Parathyroid adenoma (tissue), 2 donors: ENCODE results near the gene ITPR3.

Source experiments
- H2AFZ ChIP-seq: fragments of 300-600 bp; sonication (generic); one replicate; pipeline ENCODE4 v1.7.0; 2017; ENCODE audit warnings: antibody characterized with exemption, mild to moderate bottlenecking
- H3K27ac ChIP-seq: fragments of 300-600 bp; sonication (generic); one replicate; pipeline ENCODE4 v1.7.0; 2017
- H3K27me3 ChIP-seq: fragments of 300-600 bp; sonication (generic); one replicate; pipeline ENCODE4 v1.7.0; 2017; ENCODE audit warnings: low read length; ENCODE audit not compliant: control insufficient read depth, insufficient read depth
- H3K36me3 ChIP-seq: fragments of 300-600 bp; sonication (generic); one replicate; pipeline ENCODE4 v1.7.0; 2017; ENCODE audit warnings: low read length; ENCODE audit not compliant: control insufficient read depth, insufficient read depth
- H3K4me1 ChIP-seq: fragments of 300-600 bp; sonication (generic); one replicate; pipeline ENCODE4 v1.7.0; 2017; ENCODE audit warnings: control low read depth
- H3K4me2 ChIP-seq: fragments of 300-600 bp; sonication (generic); one replicate; pipeline ENCODE4 v1.7.0; 2017; ENCODE audit warnings: low read length
- H3K4me3 ChIP-seq: fragments of 300-600 bp; sonication (generic); one replicate; pipeline ENCODE4 v1.7.0; 2017; ENCODE audit warnings: low read depth, low read length
- H3K79me2 ChIP-seq: fragments of 300-600 bp; sonication (generic); one replicate; pipeline ENCODE4 v1.7.0; 2017; ENCODE audit warnings: control low read depth
- H3K9ac ChIP-seq: fragments of 300-600 bp; sonication (generic); one replicate; pipeline ENCODE4 v1.7.0; 2017; ENCODE audit warnings: mild to moderate bottlenecking
- H3K9me3 ChIP-seq: fragments of 300-600 bp; sonication (generic); one replicate; pipeline ENCODE4 v1.7.0; 2017; ENCODE audit warnings: low read length; ENCODE audit not compliant: control insufficient read depth
- CTCF ChIP-seq: fragments of 300-600 bp; sonication (generic); IDR thresholded peaks from one replicate; pipeline ENCODE4 v1.7.0; 2017; ENCODE audit warnings: antibody characterized with exemption, mild to moderate bottlenecking
- donor health status: primary hyperparathyroidism.

The ITPR3 gene

GRCh38 chr6:33633084-33633461 lies 12.0 kb downstream of the ITPR3 start:
- peak overlapping the region; percentile 47 for H3K4me3 ChIP-seq
- H3K9ac ChIP-seq: no peak overlapping the region
- H3K79me2 ChIP-seq: no peaks in the 10 kb centered on the region

GRCh38 chr6:33633462-33634158 lies 12.5 kb downstream of the ITPR3 start:
- TF ChIP-seq CTCF: no peak
- no peaks in the 10 kb centered on the region for H3K9me3 ChIP-seq
- H3K4me3 ChIP-seq: peak overlapping the region; percentile 52
- H2AFZ ChIP-seq: peak overlapping the region; percentile 86
- H3K79me2 ChIP-seq: no peaks in the 10 kb centered on the region
- peaks cover 2% of the 10 kb centered on the region for H3K4me1 ChIP-seq
- H3K27me3 ChIP-seq: no peaks in the 10 kb centered on the region
- no peak overlapping the region for H3K27ac ChIP-seq
- H3K36me3 ChIP-seq: no peaks in the 10 kb centered on the region
- peak overlapping the region; percentile 88 for H3K4me2 ChIP-seq
- H3K9ac ChIP-seq: no peak overlapping the region

More at GRCh38 chr6:33633084-33633461, 12.0 kb downstream of the ITPR3 start:
- Histone ChIP-seq H3K4me2 (peak overlapping the region; percentile 83), H3K9me3 (no peaks in the 10 kb centered on the region), H3K27me3 (no peaks in the 10 kb centered on the region), H3K4me1 (peaks cover 2% of the 10 kb centered on the region), H2AFZ (peak overlapping the region; percentile 79), H3K36me3 (no peaks in the 10 kb centered on the region), H3K27ac (no peak overlapping the region)
- TF ChIP-seq CTCF: no peak

GRCh38 chr6:33634161-33634727 lies 13.1 kb downstream of the ITPR3 start:
- H3K36me3 ChIP-seq: no peaks in the 10 kb centered on the region
- no peaks in the 10 kb centered on the region for H3K27me3 ChIP-seq
- no peaks in the 10 kb centered on the region for H3K79me2 ChIP-seq
- H3K27ac ChIP-seq: no peak overlapping the region
- H2AFZ ChIP-seq: peak overlapping the region; percentile 86
- no peak for TF ChIP-seq CTCF
- H3K9ac ChIP-seq: no peak overlapping the region
- peak overlapping the region; percentile 52 for H3K4me3 ChIP-seq
- H3K9me3 ChIP-seq: no peaks in the 10 kb centered on the region
- peaks cover 2% of the 10 kb centered on the region for H3K4me1 ChIP-seq
- H3K4me2 ChIP-seq: peak overlapping the region; percentile 88

DNA sequence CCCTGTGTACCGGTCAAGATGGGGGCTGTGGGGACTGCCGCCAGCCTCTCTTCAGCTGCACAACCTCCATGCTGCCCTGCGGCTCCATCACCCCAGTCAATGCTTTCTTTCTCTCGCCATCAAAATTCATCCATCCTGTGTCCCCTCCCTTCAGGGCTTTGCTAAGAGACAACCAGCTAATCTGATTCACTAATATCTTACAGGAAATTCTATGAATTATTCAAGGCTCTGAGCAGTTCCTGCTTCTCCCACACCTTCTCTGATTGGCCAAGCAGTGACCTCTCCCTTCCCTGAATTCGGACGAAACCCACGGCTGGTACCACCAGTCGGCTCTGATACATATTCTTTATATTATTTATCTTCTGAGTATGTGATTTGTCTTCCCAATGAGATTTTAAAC lies 13.8 kb downstream of the ITPR3 start:
- Histone ChIP-seq H3K27me3 (no peaks in the 10 kb centered on the region), H3K4me3 (no peak overlapping the region), H3K4me2 (no peak overlapping the region), H3K27ac (no peak overlapping the region), H2AFZ (no peak overlapping the region), H3K4me1 (peaks cover 2% of the 10 kb centered on the region), H3K9me3 (no peaks in the 10 kb centered on the region), H3K36me3 (no peaks in the 10 kb centered on the region), H3K9ac (no peak overlapping the region), H3K79me2 (no peaks in the 10 kb centered on the region)
- TF ChIP-seq CTCF: no peak

- no peak for TF ChIP-seq CTCF
- no peak overlapping the region for H2AFZ ChIP-seq
- no peaks in the 10 kb centered on the region for H3K36me3 ChIP-seq
- H3K79me2 ChIP-seq: no peaks in the 10 kb centered on the region
- H3K9me3 ChIP-seq: no peaks in the 10 kb centered on the region
- H3K9ac ChIP-seq: no peak overlapping the region
- no peaks in the 10 kb centered on the region for H3K27me3 ChIP-seq
- H3K4me2 ChIP-seq: no peak overlapping the region
- H3K4me3 ChIP-seq: no peak overlapping the region
- H3K27ac ChIP-seq: no peak overlapping the region
- peaks cover 2% of the 10 kb centered on the region for H3K4me1 ChIP-seq
Measured at GRCh38 chr6:33636655-33637054, 15.5 kb downstream of the ITPR3 start.
